ENCODE measurements around the gene GPR132. TPM values are rescaled to one million over a fixed set of nuclear protein-coding genes. Genes with fewer than 3 reads are reported as not detected.

GPR132 gene
- total RNA-seq, 2 donors from 2014 or later = 1.8 to 3.1 TPM

- intact Hi-C loops (cut with DNase I) = no loop called here
- peak; percentile 35 for DNase-seq (ENCODE audit: low spot score)
Observed at GRCh38 chr14:105015242-105015641, 50.0 kb downstream of the GPR132 start.

- DNase-seq (ENCODE audit: low spot score) = no peak
- intact Hi-C loops (cut with DNase I) = no loop called here
Observed at GRCh38 chr14:105014631-105015030, 50.6 kb downstream of the GPR132 start.

GRCh38 chr14:105014032-105014431 lies 51.2 kb downstream of the GPR132 start:
- intact Hi-C loops (cut with DNase I) = no loop called here
- DNase-seq (ENCODE audit: low spot score) = peak; percentile 18

GRCh38 chr14:105013150-105013785 lies 52.0 kb downstream of the GPR132 start:
- intact Hi-C loops (cut with DNase I) = no loop called here
- peak; percentile 74 for DNase-seq (ENCODE audit: low spot score)

GRCh38 chr14:105012171-105012985 lies 52.9 kb downstream of the GPR132 start:
- peak; percentile 61 for DNase-seq (ENCODE audit: low spot score)

GRCh38 chr14:105011312-105011990 lies 53.8 kb downstream of the GPR132 start:
- intact Hi-C loops (cut with DNase I) = no loop called here
- peak; percentile 58 for DNase-seq (ENCODE audit: low spot score)

More at GRCh38 chr14:105012171-105012985, 52.9 kb downstream of the GPR132 start:
- intact Hi-C loops (cut with DNase I) = no loop called here

GRCh38 chr14:105010891-105011291 lies 54.3 kb downstream of the GPR132 start:
- DNase-seq (ENCODE audit: low spot score) = peak; percentile 69
- intact Hi-C loops (cut with DNase I) = no loop called here

- intact Hi-C loops (cut with DNase I) = no loop called here
- DNase-seq (ENCODE audit: low spot score) = peak; percentile 32
Observed at GRCh38 chr14:105010106-105010505, 55.1 kb downstream of the GPR132 start.

- peak; percentile 58 for DNase-seq (ENCODE audit: low spot score)
- intact Hi-C loops (cut with DNase I) = loop anchor here in 1 of 2 donors (2.0 kb wide), 1 partner anchor 15 kb away; no protein-coding TSS in a partner anchor
Observed at GRCh38 chr14:105007593-105008264, 57.5 kb downstream of the GPR132 start.

- intact Hi-C loops (cut with DNase I) = loop anchor here in 1 of 2 donors (2.0 kb wide), 1 partner anchor 14 kb away; no protein-coding TSS in a partner anchor
Observed at GRCh38 chr14:105006831-105007592, 58.2 kb downstream of the GPR132 start.

GRCh38 chr14:105005929-105006830 lies 59.0 kb downstream of the GPR132 start:
- DNase-seq (ENCODE audit: low spot score) = peak; percentile 60
- intact Hi-C loops (cut with DNase I) = loop anchor here in 1 of 2 donors (2.0 kb wide), 1 partner anchor 13 kb away; no protein-coding TSS in a partner anchor

More at GRCh38 chr14:105006831-105007592, 58.2 kb downstream of the GPR132 start:
- DNase-seq (ENCODE audit: low spot score) = peak; percentile 63

- peak; percentile 60 for DNase-seq (ENCODE audit: low spot score)
- intact Hi-C loops (cut with DNase I) = no loop called here
Observed at GRCh38 chr14:105005329-105005928, 59.8 kb downstream of the GPR132 start.

Other genes starting within 250 kb of the GPR132 start
- 10 to 100 TPM; 26.8 to 47.0 TPM for gene CEP170B, start 200.2 kb downstream of the GPR132 start, total RNA-seq
- under 1 TPM in 1 of 2 donors, not detected in 1; 0.24 TPM for gene PLD4, start 140.6 kb downstream of the GPR132 start, total RNA-seq
- 100 to 1,000 TPM; 242 to 274 TPM for gene AHNAK2, start 87.1 kb downstream of the GPR132 start, total RNA-seq
- gene CLBA1, start 79.6 kb downstream of the GPR132 start, total RNA-seq = 1 to 10 TPM; 4.7 to 5.6 TPM
- 1 to 10 TPM; 4.3 to 4.8 TPM for gene CDCA4, start 44.3 kb downstream of the GPR132 start, total RNA-seq
- gene JAG2, start 103.3 kb upstream of the GPR132 start, total RNA-seq = 10 to 100 TPM; 13.0 to 17.3 TPM
- gene NUDT14, start 115.9 kb upstream of the GPR132 start, total RNA-seq = 10 to 100 TPM; 12.7 to 15.9 TPM
- gene BTBD6, start 183.1 kb upstream of the GPR132 start, total RNA-seq = 10 to 100 TPM; 38.4 to 42.4 TPM
- 10 to 100 TPM; 18.8 to 19.4 TPM for gene BRF1, start 235.6 kb upstream of the GPR132 start, total RNA-seq
- gene PACS2, start 249.3 kb upstream of the GPR132 start, total RNA-seq = 10 to 100 TPM; 61.3 to 69.4 TPM

Measured in posterior vena cava (tissue), 2 donors.